Measurements from ENCODE around the gene ATAD3B.
"Not testable (repeated sequence)": the region's sequence is repeated elsewhere in the genome, so short reads cannot be mapped to it uniquely, and the experiment has no call there.

The ATAD3B gene

GRCh38 chr1:1510912-1511532 is 39.5 kb downstream of the ATAD3B start:
- DNase-seq (ENCODE audit: low read depth, low spot score) = no peak

- peak; percentile 95 for DNase-seq (ENCODE audit: low read depth, low spot score)
Measured at GRCh38 chr1:1511533-1512285, 40.1 kb downstream of the ATAD3B start, which contains the start of gene ATAD3A. Gene ATAD3A (plus strand): TSS chr1:1512162. CDS start chr1:1512269, 107 bp downstream.

GRCh38 chr1:1512425-1512824 is 40.9 kb downstream of the ATAD3B start:
- DNase-seq (ENCODE audit: low read depth, low spot score) = not testable (repeated sequence)

GRCh38 chr1:1513675-1514074 is 42.1 kb downstream of the ATAD3B start:
- not testable (repeated sequence) for DNase-seq (ENCODE audit: low read depth, low spot score)

GRCh38 chr1:1514376-1514775 is 42.8 kb downstream of the ATAD3B start:
- DNase-seq (ENCODE audit: low read depth, low spot score) = not testable (repeated sequence)

- DNase-seq (ENCODE audit: low read depth, low spot score) = not testable (repeated sequence)
Measured at GRCh38 chr1:1516923-1517322, 45.4 kb downstream of the ATAD3B start.

GRCh38 chr1:1517973-1518620 is 46.5 kb downstream of the ATAD3B start:
- no peak for DNase-seq (ENCODE audit: low read depth, low spot score)

- not testable (repeated sequence) for DNase-seq (ENCODE audit: low read depth, low spot score)
Measured at GRCh38 chr1:1518621-1519007, 47.0 kb downstream of the ATAD3B start.

GRCh38 chr1:1519805-1520505 is 48.4 kb downstream of the ATAD3B start:
- not testable (repeated sequence) for DNase-seq (ENCODE audit: low read depth, low spot score)

GRCh38 chr1:1521331-1521730 is 49.8 kb downstream of the ATAD3B start:
- no peak for DNase-seq (ENCODE audit: low read depth, low spot score)

GRCh38 chr1:1522536-1522935 is 51.0 kb downstream of the ATAD3B start:
- DNase-seq (ENCODE audit: low read depth, low spot score) = not testable (repeated sequence)

GRCh38 chr1:1523226-1523625 is 51.7 kb downstream of the ATAD3B start:
- not testable (repeated sequence) for DNase-seq (ENCODE audit: low read depth, low spot score)

GRCh38 chr1:1523651-1524050 is 52.1 kb downstream of the ATAD3B start:
- not testable (repeated sequence) for DNase-seq (ENCODE audit: low read depth, low spot score)

GRCh38 chr1:1524750-1525383 is 53.3 kb downstream of the ATAD3B start:
- DNase-seq (ENCODE audit: low read depth, low spot score) = not testable (repeated sequence)

- not testable (repeated sequence) for DNase-seq (ENCODE audit: low read depth, low spot score)
Measured at GRCh38 chr1:1526476-1526875, 54.9 kb downstream of the ATAD3B start.

- DNase-seq (ENCODE audit: low read depth, low spot score) = no peak
Measured at GRCh38 chr1:1527092-1527816, 55.7 kb downstream of the ATAD3B start.

GRCh38 chr1:1528301-1529267 is 57.0 kb downstream of the ATAD3B start:
- no peak for DNase-seq (ENCODE audit: low read depth, low spot score)

GRCh38 chr1:1529321-1529720 is 57.8 kb downstream of the ATAD3B start:
- no peak for DNase-seq (ENCODE audit: low read depth, low spot score)

GRCh38 chr1:1529936-1530335 is 58.4 kb downstream of the ATAD3B start:
- no peak for DNase-seq (ENCODE audit: low read depth, low spot score)

GRCh38 chr1:1531947-1532346 is 60.4 kb downstream of the ATAD3B start:
- DNase-seq (ENCODE audit: low read depth, low spot score) = no peak

All from brain pericyte (primary cell).